GM10847 (cell line): ENCODE results near the gene COX7A2L.

Experiments used
- POLR2A ChIP-seq: IDR thresholded peaks from 2 replicates; pipeline ENCODE4 v1.6.1; 2011; ENCODE audit not compliant: insufficient read length; ENCODE audit errors: extremely low read depth

The COX7A2L gene

GRCh38 chr2:42371611-42372473 is 10.8 kb upstream of the COX7A2L start:
- no peak for TF ChIP-seq POLR2A

- no peak for TF ChIP-seq POLR2A
These were observed 8.7 kb upstream of the COX7A2L start for GRCh38 chr2:42369532-42370229.

- no peak for TF ChIP-seq POLR2A
These were observed 8.0 kb upstream of the COX7A2L start for GRCh38 chr2:42368817-42369531.

GRCh38 chr2:42367835-42368234 is 6.8 kb upstream of the COX7A2L start:
- no peak for TF ChIP-seq POLR2A

GRCh38 chr2:42366411-42366810 is 5.4 kb upstream of the COX7A2L start:
- no peak for TF ChIP-seq POLR2A

- no peak for TF ChIP-seq POLR2A
These were observed 3.6 kb upstream of the COX7A2L start for GRCh38 chr2:42364658-42365057.

GRCh38 chr2:42363413-42363812 is 2.4 kb upstream of the COX7A2L start:
- TF ChIP-seq POLR2A, result no peak

GRCh38 chr2:42361728-42362283 is 789 bp upstream of the COX7A2L start:
- no peak for TF ChIP-seq POLR2A

GRCh38 chr2:42360493-42360889 is 526 bp downstream of the COX7A2L start:
- TF ChIP-seq POLR2A, result no peak

GRCh38 chr2:42359965-42360483 is 993 bp downstream of the COX7A2L start:
- no peak for TF ChIP-seq POLR2A

- no peak for TF ChIP-seq POLR2A
These were observed 1.6 kb downstream of the COX7A2L start for GRCh38 chr2:42359304-42359964.

GRCh38 chr2:42353792-42354429 is 7.1 kb downstream of the COX7A2L start:
- TF ChIP-seq POLR2A, result no peak

GRCh38 chr2:42351864-42352263 is 9.2 kb downstream of the COX7A2L start:
- TF ChIP-seq POLR2A, result no peak

GRCh38 chr2:42350434-42351063 is 10.5 kb downstream of the COX7A2L start:
- no peak for TF ChIP-seq POLR2A

GRCh38 chr2:42348113-42348805 is 12.8 kb downstream of the COX7A2L start:
- no peak for TF ChIP-seq POLR2A
